HG03457 (cell line): Measurements from ENCODE around the gene MTO1.
"Not testable (repeated sequence)": the region's sequence is repeated elsewhere in the genome, so short reads cannot be mapped to it uniquely, and the experiment has no call there.

ENCODE experiments used
- ATAC-seq: cut with Tn5 transposase; IDR thresholded peaks from one replicate; pipeline ENCODE4 v1.9.1; 2021; ENCODE audit warnings: moderate number of reproducible peaks; ENCODE audit not compliant: unreplicated experiment

Gene MTO1, protein sequence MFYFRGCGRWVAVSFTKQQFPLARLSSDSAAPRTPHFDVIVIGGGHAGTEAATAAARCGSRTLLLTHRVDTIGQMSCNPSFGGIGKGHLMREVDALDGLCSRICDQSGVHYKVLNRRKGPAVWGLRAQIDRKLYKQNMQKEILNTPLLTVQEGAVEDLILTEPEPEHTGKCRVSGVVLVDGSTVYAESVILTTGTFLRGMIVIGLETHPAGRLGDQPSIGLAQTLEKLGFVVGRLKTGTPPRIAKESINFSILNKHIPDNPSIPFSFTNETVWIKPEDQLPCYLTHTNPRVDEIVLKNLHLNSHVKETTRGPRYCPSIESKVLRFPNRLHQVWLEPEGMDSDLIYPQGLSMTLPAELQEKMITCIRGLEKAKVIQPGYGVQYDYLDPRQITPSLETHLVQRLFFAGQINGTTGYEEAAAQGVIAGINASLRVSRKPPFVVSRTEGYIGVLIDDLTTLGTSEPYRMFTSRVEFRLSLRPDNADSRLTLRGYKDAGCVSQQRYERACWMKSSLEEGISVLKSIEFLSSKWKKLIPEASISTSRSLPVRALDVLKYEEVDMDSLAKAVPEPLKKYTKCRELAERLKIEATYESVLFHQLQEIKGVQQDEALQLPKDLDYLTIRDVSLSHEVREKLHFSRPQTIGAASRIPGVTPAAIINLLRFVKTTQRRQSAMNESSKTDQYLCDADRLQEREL

DNA sequence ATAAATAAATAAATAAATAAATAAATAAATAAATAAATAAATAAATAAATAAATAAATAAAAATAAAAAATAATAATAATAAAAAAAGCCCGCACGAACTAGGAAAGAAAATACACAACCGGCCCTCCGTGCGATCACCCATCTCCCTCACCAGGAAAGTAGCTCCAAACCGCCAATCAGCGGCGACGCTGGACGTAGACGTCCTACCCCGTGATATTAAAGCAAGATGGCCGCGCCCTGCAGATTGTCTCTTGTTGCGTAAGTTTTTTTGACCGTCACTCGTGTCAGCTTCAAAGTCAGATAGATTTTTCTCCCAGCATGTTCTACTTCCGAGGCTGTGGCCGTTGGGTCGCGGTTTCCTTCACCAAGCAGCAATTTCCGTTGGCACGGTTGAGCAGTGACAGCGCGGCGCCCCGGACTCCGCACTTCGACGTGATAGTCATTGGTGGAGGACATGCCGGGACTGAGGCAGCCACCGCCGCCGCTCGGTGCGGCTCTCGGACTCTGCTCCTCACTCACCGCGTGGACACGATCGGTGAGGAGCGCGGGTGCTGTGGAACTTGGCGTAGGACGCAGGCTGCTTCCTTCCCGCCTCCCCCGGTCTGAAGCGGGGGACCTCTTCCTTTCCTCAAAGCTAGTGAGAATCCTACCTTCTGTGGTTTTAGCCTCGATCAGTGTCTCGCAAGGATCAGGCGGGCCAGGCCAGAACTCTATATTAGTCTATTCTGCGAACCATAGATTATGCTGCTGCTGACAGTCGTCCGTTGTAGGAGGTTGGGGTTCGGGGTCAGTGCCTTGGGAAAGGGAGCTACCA, at the start of gene MTO1:
Gene MTO1 (plus strand): TSS at position 201 of the 814 bp plus-strand sequence. CDS start 118 bp downstream, at position 319.
- peak; percentile 90 for ATAC-seq

DNA sequence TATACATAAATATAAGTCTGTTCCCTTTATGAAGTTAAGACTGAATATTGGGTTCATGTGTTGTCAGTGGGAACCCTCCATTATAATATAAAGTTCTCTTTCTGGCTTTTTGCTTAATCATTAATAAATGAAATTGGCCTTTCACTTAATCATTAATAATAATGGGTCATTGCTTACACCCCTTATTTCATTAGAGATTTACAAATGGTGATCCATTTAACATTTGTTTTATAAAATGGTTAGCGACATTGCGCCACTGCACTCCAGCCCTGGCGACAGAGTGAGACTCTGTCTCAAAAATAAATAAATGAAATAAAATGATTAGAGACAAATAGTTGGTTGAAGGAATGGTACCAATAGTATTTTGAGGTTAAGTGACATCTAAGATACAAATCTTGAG, 48.4 kb upstream of the MTO1 start:
- ATAC-seq, result no peak

DNA sequence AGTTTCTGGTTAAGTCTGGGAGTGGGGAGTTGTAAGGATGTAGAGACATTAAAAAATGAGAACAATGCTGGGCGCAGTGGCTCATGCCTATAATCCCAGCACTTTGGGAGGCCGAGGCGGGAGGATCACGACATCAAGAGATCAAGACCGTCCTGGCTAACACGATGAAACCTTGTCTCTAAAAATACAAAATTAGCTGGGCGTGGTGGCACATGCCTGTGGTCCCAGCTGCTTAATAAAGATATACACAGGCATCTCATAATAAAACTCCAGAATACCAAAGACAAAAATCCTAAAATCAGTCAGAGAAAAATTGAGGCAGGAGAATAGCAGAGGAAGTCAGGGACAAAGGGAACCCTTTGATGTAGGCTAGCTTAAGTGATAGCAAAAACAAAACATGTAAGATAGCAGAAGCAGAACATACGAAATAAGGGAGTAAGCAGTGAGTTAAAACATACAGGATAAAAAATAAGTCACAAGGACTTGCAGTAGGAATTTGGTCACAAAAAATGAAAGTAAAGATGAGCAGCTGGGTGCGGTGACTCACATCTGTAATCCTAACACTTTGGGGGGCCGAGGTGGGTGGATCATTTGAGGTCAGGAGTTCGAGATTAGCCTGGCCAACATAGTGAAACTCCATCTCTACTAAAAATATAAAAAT, 43.3 kb upstream of the MTO1 start:
- no peak for ATAC-seq

DNA sequence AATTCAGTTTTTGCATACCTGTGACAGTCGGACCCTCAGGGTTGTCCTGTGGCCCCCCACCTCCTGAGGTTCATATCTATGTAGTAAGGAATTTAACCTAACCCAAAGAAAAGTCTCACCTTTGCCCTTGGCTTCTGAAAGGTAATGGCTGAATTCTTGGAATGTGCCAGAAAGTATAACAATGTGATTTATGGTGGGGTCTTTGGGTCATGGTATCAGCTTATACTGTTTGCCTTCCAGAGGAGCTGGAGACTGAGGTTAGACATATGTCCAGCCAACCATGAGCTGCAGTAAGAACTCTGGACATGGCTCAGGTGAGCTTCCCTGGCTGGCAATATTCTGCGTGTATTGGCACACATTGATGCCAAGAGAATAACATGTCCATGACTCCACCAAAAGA, 40.0 kb upstream of the MTO1 start:
- ATAC-seq, result no peak

DNA sequence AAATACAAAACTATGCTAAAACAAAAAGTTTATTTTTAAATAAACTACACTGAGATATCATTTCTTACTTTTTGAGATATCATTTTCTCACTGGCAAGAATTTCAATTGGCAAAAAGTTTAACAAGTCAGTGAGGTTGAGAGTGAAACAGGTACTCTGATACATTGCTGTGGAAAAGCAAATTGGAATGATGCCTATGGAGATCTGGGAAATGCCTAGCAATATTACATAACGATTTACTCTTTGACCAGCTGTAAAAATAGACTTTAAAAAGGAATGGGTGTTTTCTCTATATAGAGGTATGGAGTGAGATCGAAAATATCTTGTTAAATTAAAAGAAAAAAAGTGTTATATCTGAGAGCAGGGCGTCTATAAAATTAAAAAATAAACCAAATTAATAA, 26.3 kb upstream of the MTO1 start:
- no peak for ATAC-seq

DNA sequence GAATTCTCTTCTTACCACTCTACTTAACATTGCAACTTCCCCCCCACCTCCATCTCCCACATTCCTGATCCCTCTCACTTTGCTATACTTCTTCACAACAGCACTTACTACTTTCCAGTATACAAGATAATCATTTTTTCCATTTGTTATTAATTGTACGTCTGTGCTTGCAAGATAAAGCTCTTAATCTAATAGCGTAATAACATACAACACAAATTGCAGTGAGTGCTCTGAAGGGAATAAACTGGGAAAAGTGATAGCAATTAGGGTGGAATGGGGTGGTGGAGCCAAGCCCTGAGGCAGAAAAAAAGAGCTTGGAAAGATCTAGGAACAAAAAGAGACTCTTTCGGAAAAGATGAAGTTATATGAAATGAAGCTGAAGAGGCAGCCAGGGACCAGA, 18.0 kb upstream of the MTO1 start:
- no peak for ATAC-seq

DNA sequence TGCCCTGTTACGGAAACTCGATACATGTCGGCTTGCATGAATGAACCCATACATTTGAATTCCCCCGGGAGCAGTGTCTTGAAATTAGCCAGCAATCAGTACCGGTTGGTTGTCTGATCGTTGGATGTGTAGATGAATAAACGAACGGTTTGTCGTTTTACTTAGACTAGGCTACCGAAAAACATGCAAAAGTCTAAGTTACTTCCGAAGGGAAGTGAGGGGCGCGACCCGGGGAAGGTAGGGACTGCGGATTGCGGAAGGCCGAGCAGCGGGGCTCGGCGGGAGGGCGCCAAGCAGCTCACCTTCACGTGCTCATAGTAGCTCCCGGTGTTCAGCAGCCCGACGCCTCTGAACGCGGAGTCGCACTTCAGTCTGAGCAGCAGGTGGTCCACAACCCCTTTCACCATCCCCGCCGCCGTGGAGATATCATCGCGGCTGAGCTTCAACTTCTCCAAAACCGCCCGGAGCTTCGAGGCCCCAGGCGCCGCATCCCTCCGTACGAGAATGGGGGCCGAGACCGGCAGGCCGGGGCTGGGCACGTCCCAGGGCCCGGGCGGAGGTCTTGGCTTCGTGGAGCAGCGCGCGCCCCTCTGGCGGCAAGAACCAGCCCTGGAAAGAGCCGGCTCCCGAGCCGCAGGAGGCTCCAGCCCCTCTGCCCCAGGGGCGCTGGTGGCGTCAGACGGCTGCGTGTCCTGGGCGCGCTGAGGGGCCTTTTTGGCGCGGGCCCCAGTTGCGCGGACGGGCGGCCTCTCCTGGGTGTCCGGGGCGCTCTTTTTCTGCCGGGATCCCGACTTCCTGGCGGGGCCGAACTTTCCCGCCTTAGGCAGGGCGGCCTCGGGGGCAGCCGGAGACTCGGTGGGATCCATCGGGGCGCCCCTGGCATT, 10.1 kb upstream of the MTO1 start:
- peak; percentile 41 for ATAC-seq

DNA sequence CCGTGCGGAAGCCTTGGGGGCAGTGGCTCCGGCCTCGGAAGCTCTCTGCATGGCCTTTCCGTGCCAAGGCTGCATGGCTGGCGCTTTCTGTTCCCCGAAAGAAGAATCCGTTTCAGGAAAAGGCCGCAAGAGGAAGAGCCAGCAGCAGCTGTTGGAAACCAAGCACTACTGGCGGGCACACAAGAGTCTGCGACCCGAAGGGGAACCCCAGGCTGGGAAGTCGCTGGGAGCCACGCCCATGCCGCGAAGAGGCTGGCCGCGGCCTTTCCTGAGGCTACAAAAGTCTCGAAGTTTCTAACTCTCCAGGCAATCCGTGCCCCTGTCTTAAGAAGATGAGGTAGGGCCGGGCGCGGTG, 9.5 kb upstream of the MTO1 start, which contains the start of gene CGAS:
Gene CGAS (minus strand): TSS at position 191 of the 355 bp plus-strand sequence. CDS start 116 bp downstream, at position 75.
- peak; percentile 81 for ATAC-seq

DNA sequence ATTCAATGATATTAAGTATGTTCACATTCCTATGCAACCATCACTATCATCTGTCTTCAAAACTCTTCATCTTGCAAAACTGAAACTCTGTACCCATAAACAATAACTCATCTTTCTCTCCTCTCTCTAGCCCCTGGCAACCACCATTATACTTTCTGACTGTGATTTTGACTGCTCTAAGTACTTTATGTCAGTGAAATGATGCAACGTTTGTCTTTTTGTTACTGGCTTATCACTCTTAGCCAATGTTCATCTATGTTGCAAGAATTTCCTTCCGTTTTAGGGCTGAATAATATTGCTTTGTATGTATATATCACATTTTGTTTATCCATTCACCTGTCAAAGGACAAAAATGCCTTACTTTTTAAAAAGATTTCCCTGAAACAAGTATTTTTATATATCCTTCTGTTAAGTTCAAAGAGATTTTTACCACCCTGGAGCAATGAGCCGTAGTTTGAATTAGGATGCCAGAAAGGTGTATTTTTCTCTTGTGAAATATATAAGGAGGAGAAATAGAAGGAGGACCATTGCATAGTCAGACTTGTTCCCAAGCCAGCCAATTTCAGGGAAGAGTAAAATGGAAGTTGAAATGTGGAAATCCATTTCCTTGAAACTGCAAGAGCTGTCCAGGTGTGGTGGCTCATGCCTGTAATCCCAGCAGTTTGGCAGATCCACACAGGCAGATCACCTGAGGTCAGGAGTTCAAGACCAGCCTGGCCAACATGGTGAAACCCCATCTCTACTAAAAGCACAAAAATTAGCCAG, 5.5 kb upstream of the MTO1 start:
- no peak for ATAC-seq

DNA sequence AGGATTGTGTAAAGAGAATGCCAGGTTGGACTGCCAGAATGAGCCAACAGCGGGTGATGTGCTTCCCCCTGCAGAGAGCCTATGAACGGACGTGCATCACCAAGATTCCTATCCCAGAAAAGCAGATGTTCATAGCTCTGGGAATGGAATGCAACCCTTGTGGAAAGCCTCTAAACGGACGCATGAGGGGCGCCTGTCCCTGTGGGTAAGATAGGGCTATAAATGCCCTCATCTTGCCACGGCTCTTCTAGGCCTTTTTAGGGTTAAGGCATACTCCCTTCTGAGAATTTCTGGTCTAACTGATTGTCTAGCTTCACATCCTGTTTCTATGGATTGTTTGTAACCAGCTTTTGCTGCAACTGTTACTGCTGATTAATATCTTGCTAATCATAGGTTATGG, 2.1 kb upstream of the MTO1 start:
- not testable (repeated sequence) for ATAC-seq

DNA sequence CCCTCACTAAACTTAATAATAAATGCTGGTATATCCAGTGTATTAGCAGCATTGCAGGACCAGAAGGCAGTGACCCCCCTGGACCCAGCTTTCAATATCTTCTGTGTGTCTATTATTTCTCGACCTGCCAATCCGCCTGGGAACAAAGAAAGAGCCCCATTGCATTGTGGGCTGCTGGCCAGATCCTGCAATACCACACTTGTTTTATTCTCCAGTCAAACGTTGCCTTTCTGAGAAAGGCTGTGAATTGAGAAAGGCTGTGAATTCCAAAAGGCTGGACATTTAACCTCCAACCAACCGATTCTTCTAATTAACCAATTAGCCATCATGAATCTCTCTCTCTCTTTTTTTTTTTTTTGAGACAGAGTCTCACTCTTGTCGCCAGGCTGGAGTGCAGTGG, 1.5 kb upstream of the MTO1 start:
- ATAC-seq, result no peak

DNA sequence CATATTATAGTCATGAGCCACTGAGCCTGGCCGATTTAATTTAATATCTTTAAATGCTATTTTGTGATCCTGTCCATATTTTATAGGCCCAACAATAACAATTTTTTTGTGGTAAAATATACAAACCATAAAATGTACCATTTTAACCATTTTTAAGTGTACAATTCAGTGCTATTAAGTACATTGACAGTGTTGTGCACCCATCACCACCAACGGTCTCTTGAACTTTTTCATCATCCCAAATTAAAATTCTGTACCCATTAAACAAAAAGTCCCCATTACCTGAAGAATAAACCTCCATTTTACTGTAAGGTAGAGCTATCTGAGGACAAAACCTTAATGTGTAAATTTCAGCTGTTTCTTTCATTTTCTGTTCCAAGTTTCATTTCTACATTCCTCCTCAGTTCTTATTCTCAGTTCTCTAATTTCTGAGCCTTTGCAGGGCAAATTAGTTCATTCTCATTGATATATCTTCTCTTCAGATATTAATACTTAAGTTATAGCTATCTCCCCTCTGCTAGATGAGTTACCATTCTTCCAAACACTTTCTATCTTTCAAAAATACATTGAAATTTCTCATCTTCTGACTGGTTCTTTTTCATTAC, 10.3 kb downstream of the MTO1 start:
- peak; percentile 86 for ATAC-seq

DNA sequence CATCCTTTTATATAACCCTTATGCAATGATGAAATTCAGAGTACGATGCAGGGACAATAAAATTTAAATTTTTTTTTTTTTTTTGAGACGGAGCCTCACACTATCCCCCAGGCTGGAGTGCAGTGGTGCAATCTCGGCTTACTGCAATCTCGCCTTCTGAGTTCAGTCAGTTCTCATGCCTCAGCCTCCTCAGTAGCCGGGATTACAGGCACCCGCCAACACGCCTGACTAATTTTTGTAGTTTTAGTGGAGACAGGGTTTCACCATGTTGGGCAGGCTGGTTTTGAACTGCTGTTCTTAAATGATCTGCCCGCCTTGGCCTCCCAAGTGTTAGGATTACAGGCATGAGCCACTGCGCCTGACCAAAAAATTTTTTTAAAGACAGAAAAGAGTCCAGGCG, 15.2 kb downstream of the MTO1 start:
- no peak for ATAC-seq

DNA sequence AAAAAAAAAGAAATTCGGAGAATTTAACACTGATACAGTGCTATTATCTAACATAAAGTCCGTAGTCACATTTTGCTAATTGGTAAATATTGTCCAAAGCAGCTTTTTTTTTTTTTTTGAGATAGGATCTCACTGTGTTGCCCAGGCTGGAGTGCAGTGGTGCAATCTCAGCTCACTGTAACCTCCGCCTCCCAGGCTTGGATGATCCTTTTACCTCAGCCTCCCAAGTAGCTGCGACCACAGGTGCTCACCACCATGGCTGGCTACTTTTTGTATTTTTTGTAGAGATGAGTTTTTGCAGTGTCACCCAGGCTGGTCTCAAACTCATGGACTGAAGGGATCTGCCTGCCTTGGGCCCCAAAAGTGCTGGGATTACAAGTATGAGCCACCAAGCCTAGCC, 15.9 kb downstream of the MTO1 start:
- no peak for ATAC-seq

DNA sequence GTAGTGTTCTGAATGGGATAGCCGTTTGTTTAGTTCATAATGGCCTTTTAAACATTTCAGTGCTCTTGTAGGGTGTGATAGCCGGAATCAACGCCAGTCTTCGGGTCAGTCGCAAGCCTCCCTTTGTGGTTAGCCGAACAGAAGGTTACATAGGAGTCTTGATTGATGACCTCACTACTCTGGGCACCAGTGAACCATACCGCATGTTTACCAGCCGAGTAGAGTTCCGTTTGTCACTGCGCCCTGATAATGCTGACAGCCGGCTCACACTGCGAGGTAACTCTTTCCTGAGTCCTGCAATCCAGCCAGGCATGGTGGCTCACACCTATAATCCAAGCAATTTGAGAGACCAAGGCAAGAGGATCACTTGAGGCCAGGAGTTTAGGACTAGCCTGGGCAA, 20.4 kb downstream of the MTO1 start:
- no peak for ATAC-seq

DNA sequence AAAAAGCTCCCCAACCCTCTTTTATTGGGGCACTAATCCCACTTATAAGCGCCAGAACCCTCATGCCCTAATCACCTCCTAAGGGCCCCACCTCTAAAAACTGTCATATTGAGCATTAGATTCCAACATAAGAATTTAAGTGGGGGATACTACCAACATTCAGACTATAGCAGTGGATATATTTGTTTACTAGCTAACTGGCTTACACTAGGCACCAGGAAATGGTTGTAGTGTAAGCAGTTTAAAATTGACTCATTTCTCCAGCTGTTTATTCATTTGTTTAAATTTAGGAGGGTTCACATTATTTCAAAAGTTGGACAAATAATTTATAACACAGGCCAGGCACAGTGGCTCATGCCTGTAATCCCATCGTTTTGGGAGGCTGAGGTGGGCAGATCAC, 22.9 kb downstream of the MTO1 start:
- no peak for ATAC-seq

DNA sequence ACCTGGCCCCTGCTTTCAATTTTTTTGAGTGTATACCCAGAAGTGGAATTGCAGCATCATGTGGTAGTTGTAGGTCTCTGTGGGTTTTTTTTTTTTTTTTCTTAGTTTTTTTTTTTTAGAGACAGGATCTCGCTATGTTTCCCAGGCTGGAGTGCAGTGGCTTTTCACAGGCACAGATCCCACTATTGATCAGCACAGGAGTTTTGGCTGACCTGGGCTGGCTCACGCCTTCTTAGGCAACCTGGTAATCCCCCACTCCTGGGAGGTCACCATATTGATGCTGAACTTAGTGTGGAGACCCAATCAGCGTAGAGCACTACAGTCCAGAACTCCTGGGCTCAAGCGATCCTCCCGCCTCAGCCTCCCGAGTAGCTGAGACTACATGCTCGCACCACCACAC, 25.9 kb downstream of the MTO1 start:
- ATAC-seq, result no peak

DNA sequence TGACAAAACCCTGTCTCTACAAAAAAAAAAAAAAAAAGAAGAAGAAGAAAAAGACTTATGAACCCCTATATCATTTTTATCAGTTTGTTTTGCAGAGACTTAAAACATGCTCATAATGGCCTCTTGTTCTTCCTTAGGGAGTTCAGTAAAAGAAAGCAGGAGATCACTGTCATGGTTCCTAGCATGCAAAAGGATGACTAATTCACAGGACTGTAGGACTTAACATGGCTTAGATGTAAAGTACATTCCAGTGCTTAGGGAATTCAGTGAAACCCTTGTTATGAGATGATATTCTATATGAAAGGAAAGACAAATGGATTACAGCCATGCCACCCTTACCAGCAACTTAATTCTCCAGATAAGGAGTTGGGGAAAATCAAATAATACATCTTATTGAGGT, 29.8 kb downstream of the MTO1 start:
- ATAC-seq, result no peak

DNA sequence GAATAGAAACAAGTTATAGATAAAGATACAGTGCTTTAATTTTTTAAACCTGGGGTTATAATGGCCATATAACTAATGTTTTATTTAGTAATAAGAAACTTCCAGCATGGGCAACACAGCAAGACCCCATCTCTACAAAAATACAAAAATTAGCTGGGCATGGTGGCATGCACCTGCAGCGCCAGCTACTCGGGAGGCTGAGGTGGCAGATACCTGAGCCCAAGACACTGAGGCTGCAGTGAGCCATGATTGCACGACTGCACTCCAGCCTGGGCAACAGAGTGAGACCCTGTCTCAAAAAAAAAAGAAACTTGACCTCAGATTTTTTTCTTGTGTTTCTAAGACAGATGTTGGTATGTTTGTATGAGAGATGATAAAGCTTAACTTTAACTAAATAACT, 36.4 kb downstream of the MTO1 start:
- no peak for ATAC-seq
